Stimulated activated CD4-positive, alpha-beta T cell treated with anti-CD3 and anti-CD28 coated beads, Interleukin-1b, Interleukin-23, amount 100 ng/mL, for 24 hours (primary cell): ENCODE data around the gene CLMN.

Experiments
- DNase-seq, 4 experiments: peaks; one replicate each; pipeline ENCODE4 v3.0.0-alpha.2; 2020; ENCODE audit warnings: low read depth in 4 of 4, low spot score in 1 of 4

CLMN gene

DNA sequence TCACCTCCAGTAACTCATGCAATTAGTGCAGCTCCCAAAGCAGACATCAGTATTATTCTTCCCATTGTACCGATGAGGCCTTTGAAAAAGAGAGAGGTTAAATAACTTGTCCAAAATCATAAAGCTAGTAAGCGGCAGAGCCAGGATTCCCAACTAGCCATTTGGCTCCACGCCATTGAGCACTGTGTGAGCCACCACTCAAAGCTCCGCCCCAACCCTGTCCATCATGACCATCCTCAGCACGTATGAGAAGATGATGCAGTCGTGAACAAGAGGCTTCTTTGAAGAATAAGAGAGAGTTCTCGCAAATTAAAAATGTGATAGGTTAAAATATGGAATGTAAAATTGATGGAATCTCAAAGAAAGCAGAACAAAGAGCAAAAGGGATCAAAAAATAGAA is 14.6 kb downstream of the CLMN start:
- DNase-seq: no peak

DNA sequence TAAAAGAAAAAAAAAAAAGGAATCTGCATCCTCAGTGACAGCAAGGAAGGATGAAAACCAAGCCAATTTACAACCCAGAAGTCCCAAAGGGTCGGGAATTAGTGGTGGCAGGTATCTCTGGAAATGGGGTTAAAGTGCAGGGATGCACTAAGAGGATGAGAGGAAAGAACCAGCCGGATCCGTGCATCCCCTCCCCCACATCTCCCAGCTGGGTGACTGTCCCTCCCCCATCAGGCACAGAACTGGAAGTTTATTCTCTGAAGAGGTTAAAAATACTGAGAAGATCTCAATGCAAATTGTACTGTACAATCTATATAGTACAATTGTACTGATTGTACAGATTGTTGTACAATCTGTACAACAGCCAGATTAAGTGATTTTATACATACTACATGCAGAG is 15.4 kb downstream of the CLMN start:
- DNase-seq: no peak

DNA sequence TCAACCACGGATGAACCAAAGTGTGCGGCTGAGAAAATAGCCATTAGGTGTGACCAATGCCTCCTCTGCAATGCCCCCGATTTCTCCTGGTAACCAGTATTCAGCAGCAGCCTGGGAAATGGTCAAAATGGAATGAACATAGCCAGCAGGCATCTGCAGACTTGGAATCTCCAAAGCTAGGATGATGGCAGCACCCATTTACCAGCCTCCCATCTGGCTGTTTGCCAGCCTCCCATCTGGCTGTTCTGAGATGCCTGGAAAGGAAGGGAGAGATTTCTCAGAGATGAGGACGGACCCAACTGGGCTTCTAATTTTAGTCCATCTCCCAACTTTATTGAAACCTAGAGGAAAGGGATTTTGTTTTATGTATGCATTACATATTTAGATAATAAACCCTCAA is 16.2 kb downstream of the CLMN start:
- no peak for DNase-seq

DNA sequence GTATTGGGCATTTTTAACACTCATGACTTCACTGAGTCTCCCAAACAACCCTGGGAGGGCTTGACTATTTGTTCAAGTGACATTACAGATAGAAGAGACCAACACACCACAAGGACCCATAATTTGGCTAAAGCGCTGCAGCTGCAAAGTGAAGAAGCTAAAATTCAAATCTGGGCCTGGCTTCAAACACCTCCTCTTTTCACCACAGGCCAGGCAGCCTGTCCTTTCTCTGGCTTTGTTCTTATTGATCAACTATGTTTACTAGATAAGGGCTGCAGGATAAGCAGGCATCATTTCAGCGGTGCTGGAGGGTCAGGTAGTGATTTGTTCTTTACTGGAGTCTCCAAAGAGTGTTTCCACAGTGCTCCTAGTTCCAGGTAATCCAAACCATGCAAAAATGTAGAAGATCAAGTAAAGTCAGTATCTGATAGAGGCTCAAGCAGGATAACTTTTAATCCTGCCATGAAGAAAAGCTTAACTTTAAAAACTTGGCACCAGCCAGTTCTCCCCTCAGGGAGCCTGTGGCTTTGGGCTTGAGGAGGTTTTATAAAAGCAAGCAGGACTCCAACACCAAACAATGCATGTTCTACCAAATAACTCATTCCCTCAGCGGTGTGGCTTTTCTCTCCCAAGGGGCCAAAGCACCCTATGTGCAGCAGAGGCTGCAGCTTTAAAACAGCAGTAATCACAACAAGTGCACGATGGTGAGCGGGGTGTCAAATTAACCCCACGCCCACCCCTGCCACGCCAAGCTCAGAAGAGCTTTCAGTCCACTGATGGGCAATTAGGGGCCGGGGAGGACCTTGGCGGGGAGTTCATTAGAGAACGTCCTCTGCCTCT is 16.8 kb downstream of the CLMN start:
- DNase-seq: no peak

DNA sequence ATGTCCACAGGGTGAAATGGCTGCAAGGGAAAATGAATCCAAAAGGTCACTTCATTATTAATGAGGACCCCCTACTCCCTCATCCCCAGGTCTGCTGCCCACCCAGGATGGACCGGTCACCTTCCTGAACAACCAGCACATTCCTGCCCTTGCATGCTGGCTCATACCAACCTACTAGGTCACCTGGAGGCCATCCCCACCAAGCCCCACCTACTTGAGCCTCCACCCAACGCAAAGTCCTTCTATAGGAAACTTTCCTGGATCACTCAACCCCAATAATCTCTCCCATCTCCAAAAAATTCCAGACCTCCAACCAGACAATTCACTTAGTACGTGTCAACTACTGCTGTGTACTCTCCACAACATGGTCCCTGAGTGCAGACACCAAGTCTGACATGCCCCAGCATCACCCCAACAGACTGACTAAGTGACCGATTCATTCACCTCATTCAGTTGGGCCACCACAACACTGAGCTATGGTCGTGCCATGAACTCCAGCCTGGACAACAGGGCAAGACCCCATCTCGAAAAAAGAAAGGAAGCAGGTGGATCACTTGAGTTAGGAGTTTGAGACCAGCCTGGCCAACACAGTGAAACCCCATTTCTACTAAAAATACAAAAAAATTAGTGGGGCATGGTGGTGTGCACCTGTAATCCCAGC is 18.1 kb downstream of the CLMN start:
- DNase-seq: no peak

DNA sequence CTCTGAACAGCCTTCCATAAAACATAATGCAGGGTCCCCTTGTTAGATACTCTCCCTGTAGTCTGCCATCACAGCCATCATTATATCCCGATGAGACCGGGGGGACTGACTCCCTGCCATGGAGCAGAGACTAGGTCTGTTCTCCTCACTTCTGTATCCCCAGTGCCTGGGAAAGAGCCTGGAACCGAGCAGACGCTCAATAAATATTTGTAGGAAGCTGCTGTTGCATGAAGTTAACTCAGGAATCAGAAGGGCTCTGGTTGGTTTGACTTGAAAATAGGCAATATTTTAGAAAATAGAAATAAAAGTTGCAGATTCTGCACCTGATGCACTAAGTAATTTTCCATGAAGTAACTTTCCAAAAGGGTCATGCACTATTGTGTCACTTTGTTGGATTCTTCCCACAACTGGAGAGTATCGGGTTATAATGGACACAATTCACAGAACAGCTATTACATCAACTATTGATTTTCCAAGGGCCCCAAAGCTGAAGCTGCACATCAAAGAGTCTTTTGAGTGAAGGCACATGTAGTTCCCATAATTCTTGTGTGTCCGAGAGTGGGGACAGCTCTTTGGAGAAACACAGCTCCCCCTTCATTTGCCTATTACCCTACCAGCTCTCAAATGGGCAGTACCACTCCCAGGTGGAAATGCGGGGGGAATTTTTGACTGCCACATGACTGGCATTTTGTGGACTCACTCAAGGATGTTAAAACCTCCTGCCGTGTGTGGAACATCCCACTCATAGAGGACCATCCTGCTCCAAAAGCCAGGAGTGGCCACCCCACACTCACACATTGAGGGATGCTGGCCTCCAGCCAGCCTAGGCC is 18.8 kb downstream of the CLMN start:
- no peak for DNase-seq

DNA sequence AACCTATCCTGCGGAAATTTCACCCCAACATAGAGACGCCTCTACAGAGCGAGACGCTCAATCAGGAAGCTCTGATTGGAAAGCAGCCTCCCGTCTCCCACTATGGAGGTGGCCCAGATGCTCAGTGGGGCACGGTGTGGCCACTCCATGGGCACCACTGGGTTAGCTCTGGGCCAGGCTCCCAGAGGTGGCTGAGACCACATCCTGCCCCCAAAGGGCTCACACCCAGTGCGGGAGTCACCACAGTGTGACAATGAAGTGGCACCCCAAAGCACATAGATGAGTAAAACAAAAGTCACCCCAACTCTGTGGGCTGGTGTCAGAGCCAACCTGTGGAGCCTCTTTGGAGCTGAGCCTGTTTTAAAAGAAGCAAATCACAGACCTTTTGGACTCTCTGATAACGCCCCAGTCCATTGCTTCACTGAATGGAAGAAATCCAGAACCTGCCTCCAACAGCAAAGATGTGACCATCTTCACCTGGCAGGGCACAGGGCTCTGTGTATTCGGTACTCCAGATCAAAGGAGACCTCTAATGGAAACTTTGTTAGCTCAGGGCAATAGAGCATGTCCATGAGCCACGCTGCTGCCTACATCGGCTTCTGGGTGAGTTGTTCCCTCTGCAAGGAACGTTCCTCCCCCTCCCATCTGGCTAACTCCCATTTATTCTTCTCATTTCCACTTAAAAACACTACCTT is 19.6 kb downstream of the CLMN start:
- no peak for DNase-seq

DNA sequence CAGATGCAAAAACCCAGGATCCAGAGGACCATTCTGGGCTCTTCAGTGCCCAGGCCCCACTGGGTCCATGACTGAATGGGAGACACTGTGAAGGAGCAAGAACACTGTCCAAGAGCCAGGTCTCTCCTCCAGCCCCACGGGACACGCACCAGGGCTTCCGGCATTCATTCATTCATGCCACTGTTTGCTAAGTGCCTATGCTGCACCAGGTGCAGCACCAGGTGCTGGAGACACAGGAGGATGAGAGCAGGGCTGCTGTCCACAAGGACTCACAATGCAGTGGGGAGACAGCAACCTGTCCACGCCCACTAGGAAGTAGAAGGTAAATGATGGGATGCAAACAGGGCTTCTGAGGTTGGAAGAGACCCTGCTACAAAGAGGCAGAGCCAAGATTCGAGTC is 20.4 kb downstream of the CLMN start:
- DNase-seq: no peak

DNA sequence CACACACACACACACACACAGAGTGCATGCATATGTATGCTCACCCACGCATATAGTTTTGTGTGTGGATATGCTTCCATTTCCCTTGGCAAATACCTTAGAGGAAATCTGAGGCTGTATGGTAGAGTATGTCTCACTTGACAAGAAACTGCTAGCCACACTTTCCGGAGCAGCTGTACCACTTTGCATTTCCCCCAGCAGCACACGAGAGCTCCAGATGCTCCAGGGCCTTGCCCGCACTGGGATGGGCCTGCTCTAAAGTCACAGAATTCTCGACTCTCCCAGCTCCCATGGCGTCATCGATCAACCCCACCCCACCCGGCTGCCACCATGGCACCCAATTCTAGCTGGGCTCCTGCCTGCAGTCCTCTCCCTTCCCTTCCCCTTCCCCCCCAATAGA is 21.9 kb downstream of the CLMN start:
- DNase-seq: no peak

DNA sequence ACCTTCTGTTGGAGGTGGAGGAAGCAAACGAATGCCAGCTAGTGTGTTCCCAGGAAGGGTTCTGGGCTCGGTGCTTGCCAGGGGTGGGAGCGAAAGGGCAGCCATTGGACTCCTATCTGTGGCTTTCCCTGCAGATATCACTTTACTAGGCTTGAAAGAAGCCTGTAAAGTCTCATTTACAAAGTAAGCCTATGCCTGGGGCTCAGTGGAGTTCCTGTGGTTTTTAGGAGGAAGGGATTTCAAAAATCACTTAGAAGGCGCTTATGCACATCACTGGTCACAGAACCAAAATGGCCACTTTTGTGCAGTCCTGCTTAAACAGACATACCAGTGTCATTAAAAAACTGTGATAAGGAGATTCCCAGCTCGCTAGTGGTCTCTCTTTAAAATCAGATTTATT is 22.7 kb downstream of the CLMN start:
- DNase-seq: no peak

DNA sequence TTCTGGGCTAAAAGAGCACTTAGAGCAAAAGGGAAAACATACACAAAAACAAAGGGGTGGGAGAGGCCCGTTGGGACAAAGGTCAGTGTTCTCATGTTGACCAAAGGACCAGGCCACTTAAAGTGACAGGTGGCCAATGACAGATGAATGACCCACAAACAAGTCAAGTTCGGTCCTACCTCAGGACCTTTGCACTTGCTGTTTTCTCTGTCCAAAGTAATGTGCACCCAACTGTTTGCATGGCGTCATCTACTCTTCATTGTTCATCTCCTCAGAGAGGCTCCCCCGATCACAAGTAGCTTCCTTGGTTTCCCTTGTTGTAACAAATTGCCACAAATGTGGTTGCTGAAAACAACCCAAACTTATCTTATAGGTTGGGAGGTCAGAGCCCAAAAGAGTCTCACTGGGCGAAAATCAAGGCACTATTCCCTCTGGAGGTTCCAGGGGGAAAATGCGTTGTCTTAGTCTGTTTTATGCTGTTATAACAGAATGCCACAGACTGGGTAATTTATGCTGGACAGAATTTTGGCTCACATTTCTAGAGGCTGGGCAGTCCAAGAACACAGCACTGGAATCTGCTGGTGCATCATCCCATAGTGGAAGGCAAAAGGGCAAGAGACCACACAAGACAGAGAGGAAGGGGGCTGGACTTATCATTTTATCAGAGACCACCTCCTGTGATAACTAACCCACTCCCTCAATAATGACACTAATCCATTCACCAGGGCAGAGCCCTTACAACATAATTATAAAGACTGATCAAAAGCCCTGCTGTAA is 23.9 kb downstream of the CLMN start:
- no peak for DNase-seq

DNA sequence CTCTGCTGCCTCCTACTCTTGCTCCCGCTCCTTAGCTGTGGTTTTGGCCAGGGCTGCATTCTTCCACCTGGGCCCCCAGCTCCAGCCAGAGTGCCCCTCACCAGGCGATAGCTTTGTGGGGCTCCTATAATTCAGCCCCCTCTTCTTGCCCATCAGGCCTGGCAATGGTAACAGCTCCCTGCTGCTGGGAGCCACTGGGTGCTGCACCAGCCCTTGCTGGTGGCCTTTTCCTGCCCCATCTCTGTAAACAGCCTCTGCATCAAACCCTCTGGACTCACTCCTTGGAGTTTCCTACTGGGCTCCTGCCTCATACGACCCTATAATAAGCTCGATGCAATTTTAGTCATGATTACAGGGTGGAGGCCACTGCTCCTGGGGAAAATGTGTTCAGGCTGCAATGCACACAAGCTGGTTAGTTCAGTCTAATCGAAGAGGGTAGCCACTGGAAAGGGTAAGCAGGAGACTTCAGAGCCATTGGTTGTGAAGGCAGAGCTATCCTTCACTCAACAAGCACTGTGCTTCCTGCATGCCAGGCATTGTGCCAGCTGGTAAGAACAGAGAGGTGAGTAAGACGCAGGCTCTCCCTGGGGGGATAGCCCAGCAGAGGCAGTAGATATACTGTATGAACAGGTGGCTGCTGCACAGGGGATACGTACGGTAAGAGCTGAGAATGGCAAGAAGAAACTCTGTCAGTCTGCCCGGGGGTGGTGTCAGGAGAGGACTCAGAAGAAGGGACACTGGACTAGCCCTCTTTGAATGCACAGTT is 24.7 kb downstream of the CLMN start:
- no peak for DNase-seq

DNA sequence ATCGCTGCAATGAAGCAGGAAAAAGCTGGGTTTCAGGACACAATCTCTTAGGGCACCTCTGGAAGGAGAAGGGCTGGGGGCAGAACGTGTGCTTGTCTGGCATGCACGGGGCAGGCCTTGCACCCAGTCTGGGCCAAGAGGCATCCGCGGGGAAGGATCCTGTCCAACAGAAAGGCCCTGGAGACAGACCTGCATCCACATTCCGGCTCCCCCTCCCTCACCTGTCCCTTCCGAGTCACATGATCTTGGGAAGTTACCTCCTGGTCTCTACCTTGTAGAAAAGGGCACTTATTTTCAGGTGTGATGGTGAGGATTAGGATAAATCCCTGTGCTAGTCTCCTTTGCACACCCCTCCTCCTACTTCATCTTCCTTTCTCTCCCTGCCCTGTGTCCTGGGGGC is 25.4 kb downstream of the CLMN start:
- DNase-seq: no peak

DNA sequence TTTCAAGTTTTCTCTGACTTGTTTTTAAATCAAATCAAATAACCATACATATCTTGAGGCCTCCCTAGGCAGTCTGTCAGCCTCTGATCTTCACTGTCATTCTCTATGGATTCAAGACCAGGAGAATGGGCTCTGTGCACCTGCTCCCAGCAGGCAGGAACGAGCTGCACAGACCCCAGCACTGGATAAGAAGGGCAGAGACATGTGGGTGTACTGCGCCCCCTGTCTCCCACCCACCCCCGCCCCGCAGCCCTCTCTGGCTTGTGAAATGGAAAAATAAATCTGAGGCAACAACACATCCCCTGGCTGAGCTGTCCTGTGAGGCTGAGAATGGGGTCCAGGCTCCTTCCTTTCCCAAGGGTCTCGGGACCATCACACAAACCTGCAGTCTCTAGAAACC is 26.3 kb downstream of the CLMN start:
- no peak for DNase-seq

DNA sequence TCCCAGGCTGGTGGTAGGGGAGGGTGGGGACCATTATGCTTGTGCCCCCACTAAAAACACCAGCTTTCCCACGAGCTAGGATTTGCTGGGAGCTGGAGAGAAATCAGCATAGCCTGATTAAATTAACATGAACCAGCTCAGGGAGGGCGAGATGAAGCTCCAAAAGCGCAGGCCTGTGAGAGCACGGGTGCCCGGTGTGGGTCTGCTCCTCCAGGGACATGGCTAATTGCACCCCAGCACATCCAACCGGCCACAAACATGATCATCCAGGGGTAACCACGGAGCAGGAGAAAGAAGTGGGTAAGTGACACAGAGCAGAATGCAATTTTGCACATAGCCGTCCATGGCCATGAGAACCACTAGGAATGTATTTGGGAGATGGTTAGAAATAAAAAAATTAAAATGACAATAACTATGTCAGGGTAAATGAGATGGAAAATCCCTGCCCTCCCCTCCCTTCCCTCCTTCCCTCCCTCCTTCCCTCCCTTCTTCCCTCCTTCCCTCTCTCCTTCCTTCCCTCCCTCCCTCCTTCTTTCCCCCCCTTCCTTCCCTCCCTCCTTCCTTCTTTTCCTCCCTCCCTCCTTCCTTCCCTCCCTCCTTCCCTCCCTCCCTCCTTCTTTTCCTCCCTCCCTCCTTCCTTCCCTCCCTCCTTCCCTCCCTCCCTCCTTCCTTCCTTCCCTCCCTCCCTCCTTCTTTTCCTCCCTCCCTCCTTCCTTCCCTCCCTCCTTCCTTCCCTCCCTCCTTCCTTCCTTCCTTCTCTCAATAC is 26.9 kb downstream of the CLMN start:
- no peak for DNase-seq

DNA sequence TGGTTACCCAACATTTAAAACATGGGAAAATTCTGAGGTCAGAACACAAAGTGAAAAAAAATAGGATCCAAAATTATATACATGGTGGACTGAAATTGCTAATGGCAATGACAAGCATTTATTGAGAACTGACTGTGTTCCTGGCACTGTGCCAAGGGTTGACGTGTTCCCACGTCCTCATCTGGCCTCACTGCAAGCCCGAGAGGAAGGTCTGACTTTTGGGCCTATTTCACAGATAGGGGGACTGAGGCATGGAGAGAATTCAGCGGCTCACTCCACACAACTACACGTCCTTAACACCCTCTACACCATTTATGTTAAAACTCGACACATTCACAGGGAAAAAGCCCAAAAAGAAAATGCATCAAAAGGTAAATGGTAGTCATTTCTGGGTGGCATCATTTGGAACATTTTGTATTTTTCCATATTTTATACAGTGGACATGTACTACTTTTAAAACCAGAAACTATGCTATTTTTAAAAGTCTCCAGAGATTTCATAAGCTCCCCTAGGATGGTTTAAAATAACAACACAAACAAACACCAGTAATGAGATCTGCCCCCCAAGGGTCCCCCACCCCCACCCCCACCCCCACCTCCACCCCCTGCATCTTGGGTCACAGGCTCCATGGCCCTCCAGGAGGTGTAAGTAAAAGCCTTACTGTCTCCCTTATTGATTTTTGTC is 27.7 kb downstream of the CLMN start:
- DNase-seq: peak in 1 of 4 experiments; percentile 20

DNA sequence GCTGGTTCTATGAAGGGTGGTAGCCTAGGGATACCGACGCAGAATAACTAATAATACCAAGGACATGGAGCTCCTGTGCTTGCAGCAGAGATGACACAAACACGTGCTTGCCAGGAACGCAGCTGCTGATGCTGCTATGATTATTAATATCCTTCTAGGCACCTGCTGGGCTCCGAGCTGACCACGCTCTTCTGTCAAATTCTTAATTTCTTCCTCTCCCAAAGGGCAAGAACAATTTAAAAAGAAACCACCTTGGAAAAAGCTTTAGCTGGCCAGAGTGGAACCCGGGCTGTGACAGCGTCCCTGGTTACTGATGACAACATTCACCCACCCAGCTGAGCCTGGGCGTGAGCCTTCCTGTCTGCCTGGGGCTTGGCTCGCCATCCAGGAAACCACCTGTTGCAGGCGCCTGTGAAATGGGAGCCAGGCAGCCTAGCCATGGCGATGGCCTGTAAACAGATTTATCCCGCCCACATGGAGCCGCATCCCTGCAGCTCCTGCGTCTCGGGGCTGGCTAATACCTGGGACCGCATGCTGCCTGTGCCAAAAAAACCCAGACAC is 28.8 kb downstream of the CLMN start:
- DNase-seq: no peak

DNA sequence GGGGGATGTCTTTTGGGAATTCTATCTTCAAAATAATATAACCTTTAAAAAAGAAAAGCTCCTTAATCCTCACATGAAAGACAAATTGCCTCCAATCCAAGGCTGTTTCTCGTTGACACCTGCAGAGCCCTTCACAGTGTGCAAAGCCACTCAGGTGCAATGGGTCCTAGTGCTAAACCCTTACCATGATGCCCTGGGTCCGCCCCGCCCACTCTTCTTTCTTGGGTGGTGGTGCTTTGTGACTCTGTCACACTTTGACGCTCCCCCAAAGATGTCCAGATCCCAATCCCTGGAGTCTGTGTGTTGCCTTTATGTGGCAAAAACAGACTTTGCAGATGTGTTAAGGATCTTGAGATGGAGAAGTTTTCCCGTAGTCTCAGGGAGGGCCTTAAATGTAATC is 29.7 kb downstream of the CLMN start:
- DNase-seq: no peak
